Measurements from ENCODE around the gene CDC42BPB.

Gene CDC42BPB

GRCh38 chr14:103094406-103095209 lies 37.3 kb upstream of the CDC42BPB start, which contains the start of gene EXOC3L4:
Gene EXOC3L4 (plus strand): TSS chr14:103094725. CDS start chr14:103100220, 5,495 bp downstream.
- Histone ChIP-seq H3K9me3 (ENCODE audit: control insufficient read depth, insufficient read depth, low read depth, low read length) (no peaks in the 10 kb centered on the region), H3K36me3 (ENCODE audit: control insufficient read depth in 2 of 2, insufficient read depth in 1 of 2, low read length in 2 of 2) (no peaks in the 10 kb centered on the region), H3K27ac (ENCODE audit: extremely low read depth, low read depth, low read length) (no peak within 1 kb of the TSS), H3K4me1 (ENCODE audit: control insufficient read depth, insufficient read depth, low read length) (peaks cover 2% of the 10 kb centered on the region; the same call in 1 of the 2 replicates), H3K4me3 (ENCODE audit: low read depth, low read length) (no peak within 1 kb of the TSS)
- POLR2A ChIA-PET: no interaction called here
- CTCF ChIA-PET: interaction anchor here (0.6 to 3.6 kb wide), 3 partner anchors 11 to 176 kb away, joined by 3 to 44 read pairs (median 3); no protein-coding TSS in a partner anchor
- TF ChIP-seq TRIM28 (IDR thresholded peaks at IDR 0.05; ENCODE audit: borderline replicate concordance, low read length) (no peak), PRDM10 (tag by site-specific recombination; IDR thresholded peaks at IDR 0.05) (0 out of 2 replicates have a peak, but pooled peaks have one; percentile 20)

- Histone ChIP-seq H3K36me3 (ENCODE audit: control insufficient read depth in 2 of 2, insufficient read depth in 1 of 2, low read length in 2 of 2) (no peaks in the 10 kb centered on the region), H3K9me3 (ENCODE audit: control insufficient read depth, insufficient read depth, low read depth, low read length) (no peaks in the 10 kb centered on the region), H3K4me3 (ENCODE audit: low read depth, low read length) (no peak overlapping the region), H3K4me1 (ENCODE audit: control insufficient read depth, insufficient read depth, low read length) (no peaks in the 10 kb centered on the region; the same call in 1 of the 2 replicates), H3K27ac (ENCODE audit: extremely low read depth, low read depth, low read length) (no peak overlapping the region)
- ChIA-PET POLR2A (no interaction called here), CTCF (interaction anchor here (0.6 to 3.6 kb wide), 3 partner anchors 12 to 175 kb away, joined by 3 to 44 read pairs (median 3); no protein-coding TSS in a partner anchor)
- no peak for TF ChIP-seq ZNF174 (tag by site-specific recombination; IDR thresholded peaks at IDR 0.05)
- TF ChIP-seq ZNF16 (tag by site-specific recombination; IDR thresholded peaks at IDR 0.05; ENCODE audit: low read depth): no peak
- TF ChIP-seq ZNF704 (tag by site-specific recombination; IDR thresholded peaks at IDR 0.05): no peak
- TF ChIP-seq ZNF626 (tag by site-specific recombination; IDR thresholded peaks at IDR 0.05): no peak
- no peak for TF ChIP-seq ZNF449 (tag by site-specific recombination; IDR thresholded peaks at IDR 0.05)
These were observed 36.6 kb upstream of the CDC42BPB start for GRCh38 chr14:103093856-103094405.

GRCh38 chr14:103091883-103092222 lies 34.5 kb upstream of the CDC42BPB start:
- TF ChIP-seq ZNF423 (tag by site-specific recombination; IDR thresholded peaks at IDR 0.05): peak; percentile 74; the same call in 1 of the 2 replicates
- no peak for TF ChIP-seq REST (tag by site-specific recombination; IDR thresholded peaks at IDR 0.05)
- TF ChIP-seq ZNF664 (tag by site-specific recombination; IDR thresholded peaks at IDR 0.05): 0 out of 2 replicates have a peak, but pooled peaks have one; percentile 17
- TF ChIP-seq ZNF394 (tag by site-specific recombination; IDR thresholded peaks at IDR 0.05; ENCODE audit: borderline replicate concordance): no peak
- 0 out of 2 replicates have a peak, but pooled peaks have one; percentile 3 for TF ChIP-seq BCL11B (tag by site-specific recombination; IDR thresholded peaks at IDR 0.05; ENCODE audit: low read depth)
- TF ChIP-seq KLF8 (tag by site-specific recombination; IDR thresholded peaks at IDR 0.05): 0 out of 2 replicates have a peak, but pooled peaks have one; percentile 17
- peak; percentile 51; the same call in 1 of the 2 replicates for TF ChIP-seq ZNF121 (tag by site-specific recombination; IDR thresholded peaks at IDR 0.05)
- peak; percentile 4; the same call in 1 of the 2 replicates for TF ChIP-seq ZNF24 (tag by site-specific recombination; IDR thresholded peaks at IDR 0.05)
- no peaks in the 10 kb centered on the region; the same call in 1 of the 2 replicates for H3K4me1 ChIP-seq (ENCODE audit: control insufficient read depth, insufficient read depth, low read length)
- peak overlapping the region; percentile 16 for H3K4me3 ChIP-seq (ENCODE audit: low read depth, low read length)
- no peak overlapping the region for H3K27ac ChIP-seq (ENCODE audit: extremely low read depth, low read depth, low read length)
- CTCF ChIA-PET: interaction anchor here (1.0 to 2.1 kb wide), 2 partner anchors 8 to 13 kb away, joined by 4 to 6 read pairs; partner anchors contain the start of gene LBHD2
- POLR2A ChIA-PET: no interaction called here
- no peaks in the 10 kb centered on the region for H3K9me3 ChIP-seq (ENCODE audit: control insufficient read depth, insufficient read depth, low read depth, low read length)
- H3K36me3 ChIP-seq (ENCODE audit: control insufficient read depth in 2 of 2, insufficient read depth in 1 of 2, low read length in 2 of 2): no peaks in the 10 kb centered on the region
